Measurements from ENCODE around the gene MREG.

DNA sequence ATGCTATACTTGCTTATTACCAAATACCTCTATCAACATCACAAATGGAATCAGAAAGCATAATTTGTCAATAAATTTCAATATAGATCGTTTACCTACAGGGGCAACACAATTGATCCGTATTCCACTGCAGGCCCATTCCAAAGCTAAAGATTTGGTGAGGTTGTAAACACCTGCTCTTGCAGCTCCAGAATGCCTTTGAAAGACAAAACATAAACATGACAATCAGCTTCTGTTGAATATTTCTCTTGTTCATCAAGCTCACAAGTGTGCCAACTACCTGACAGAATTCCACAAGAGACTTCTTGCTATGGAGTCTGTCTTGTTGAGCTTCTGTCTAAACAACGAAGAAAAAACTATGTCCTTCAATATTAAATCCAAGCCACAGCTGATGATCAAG, 38.0 kb upstream of the MREG start:
- TF ChIP-seq, protein P1, sequence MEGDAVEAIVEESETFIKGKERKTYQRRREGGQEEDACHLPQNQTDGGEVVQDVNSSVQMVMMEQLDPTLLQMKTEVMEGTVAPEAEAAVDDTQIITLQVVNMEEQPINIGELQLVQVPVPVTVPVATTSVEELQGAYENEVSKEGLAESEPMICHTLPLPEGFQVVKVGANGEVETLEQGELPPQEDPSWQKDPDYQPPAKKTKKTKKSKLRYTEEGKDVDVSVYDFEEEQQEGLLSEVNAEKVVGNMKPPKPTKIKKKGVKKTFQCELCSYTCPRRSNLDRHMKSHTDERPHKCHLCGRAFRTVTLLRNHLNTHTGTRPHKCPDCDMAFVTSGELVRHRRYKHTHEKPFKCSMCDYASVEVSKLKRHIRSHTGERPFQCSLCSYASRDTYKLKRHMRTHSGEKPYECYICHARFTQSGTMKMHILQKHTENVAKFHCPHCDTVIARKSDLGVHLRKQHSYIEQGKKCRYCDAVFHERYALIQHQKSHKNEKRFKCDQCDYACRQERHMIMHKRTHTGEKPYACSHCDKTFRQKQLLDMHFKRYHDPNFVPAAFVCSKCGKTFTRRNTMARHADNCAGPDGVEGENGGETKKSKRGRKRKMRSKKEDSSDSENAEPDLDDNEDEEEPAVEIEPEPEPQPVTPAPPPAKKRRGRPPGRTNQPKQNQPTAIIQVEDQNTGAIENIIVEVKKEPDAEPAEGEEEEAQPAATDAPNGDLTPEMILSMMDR (conservative IDR thresholded peaks at IDR 0.05), result no peak
- TF ChIP-seq EZH2 (IDR thresholded peaks at IDR 0.05; ENCODE audit: low read depth), result no peak

Measured in PC-9 (cell line).